Anterior cingulate cortex (tissue), 58 donors: ENCODE data around the gene FUT9.
A peak's percentile ranks its signal among the peaks of the same experiment; 100 is the strongest.

Source experiments
- DNase-seq, 58 donors: peaks; one replicate each; lab custom pipeline; 2025; lab: John Stamatoyannopoulos, UW

The FUT9 gene

DNA sequence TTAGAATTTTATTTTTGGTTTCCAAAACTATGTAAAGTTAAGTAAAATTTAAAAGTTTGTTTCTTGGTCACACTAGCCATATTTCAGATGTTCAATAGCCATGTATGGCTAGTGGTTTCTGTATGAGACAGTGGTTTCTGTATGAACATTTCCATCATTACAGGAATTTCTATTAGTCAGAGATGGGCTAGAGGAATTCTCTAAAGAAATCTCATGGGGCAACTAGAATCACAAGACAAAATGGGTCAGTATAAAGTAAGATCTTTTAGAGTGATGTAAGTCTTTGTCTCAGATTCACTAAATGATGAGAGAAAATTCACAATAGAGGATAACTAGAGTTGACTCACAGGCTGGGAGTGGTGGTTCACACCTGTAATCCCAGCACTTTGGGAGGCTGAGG lies 149.0 kb downstream of the FUT9 start:
- no peak for DNase-seq

DNA sequence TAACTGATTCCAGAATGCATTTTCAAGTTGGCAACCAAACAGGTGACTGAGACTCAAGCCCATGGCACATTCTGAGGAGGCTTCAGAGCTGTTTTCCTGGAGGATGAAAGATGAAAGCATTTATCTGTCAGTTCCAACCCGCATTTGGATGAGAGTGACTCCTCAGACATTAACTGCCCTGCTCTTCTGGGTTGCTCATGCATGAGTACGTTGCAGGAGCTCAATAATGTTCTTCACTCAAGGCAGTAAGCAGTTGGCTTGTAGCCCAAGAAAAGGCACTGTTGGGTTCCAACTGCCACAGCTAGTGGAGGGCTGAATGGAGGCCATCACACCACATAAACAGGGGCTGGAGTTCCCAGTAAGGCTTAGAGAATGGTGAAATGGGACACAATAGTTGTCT lies 155.3 kb downstream of the FUT9 start:
- DNase-seq = peak in 15 of 58 donors; percentile 4 to 35 (median 12)

DNA sequence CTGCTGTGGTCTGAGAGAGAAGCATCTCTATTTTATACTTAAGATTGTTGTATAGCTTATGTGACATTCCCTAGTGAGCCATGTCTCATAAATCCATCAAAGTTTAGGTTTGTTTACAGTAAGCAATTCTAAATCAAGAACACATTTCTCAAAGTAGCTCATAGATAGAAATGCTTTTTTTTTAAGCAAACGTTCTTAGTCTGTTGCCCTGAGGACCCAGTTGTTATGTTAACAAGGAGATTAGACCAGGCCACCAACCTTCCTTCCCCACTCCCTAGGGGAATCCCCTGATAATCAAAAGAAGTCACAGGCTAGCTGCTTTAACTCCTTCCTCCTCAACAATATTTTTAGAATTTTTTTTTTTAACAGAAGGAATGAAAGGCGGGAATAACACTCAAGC lies 169.0 kb downstream of the FUT9 start:
- no peak for DNase-seq

DNA sequence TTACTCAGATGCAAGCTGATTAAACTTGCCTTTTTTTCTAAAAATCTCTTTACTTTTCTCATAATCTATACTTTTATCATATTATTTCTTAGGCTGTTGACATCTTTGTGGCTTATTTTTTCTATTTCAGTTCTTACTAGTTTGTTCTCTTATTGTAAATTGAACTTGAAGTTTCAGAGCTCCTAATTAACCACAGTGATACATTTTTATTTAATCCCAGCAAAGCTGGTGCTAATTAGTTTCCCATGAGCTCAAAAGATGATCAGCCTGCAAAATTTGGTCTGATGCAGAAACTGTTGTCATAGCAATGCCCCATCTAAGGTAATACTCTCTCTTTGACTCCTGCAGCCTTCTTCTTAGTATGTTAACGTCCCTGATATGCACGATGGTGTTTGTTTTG lies 170.3 kb downstream of the FUT9 start:
- DNase-seq = no peak

DNA sequence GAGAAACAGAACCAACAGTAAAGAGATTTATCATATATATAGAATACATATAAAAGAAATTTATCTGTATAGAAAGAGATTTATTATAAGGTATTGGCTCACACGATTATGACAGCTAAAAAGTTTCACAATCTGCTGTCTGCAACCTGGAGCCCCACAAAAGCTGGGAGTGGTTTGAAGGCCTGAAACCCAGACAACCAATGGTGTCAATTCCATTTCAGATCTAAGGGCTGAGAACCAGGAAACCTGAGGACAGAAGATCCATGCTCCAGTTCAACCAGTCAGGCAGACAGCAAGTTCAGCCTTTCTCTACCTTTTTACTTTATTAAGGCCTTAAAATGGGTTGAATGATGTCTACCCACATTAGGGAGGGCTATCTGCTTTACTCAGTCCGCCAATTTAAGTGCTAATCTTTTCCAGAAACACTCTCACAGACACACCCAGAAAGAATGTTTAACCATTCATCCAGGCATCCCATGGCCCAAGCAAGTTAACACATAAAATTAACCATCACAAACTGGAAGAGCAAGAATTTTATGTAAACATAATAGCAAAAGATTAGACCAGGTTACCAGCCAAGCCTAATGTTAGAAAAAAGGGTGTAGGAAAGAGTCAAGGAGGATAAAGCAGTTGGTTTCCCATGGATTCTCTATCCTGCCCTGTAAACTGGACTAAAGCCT lies 170.9 kb downstream of the FUT9 start:
- no peak for DNase-seq

DNA sequence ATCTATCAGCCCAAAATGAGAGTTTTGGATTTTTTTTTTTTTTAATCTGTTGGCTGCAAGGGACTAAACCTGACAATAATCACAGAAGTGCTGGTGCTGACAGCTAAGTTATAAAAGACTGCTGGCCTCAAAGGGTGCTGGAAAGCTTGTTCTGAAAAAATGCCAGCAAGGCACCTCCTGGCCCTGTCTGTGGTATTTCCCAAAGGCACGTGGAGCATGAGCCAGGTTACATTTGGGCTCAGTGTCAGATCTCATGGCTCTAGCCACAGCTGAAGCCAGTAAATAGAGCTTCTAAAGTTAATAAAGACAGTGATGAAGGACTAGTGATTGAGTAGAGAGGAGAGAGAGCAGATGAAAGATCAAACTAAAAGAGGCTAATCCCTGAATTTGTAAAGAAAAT lies 178.9 kb downstream of the FUT9 start:
- DNase-seq = no peak

GRCh38 chr6:96195272-96195671 lies 179.5 kb downstream of the FUT9 start:
- no peak for DNase-seq

GRCh38 chr6:96196633-96197032 lies 180.9 kb downstream of the FUT9 start:
- DNase-seq = no peak

- no peak for DNase-seq
Measured at GRCh38 chr6:96197241-96197640, 181.5 kb downstream of the FUT9 start.

- no peak for DNase-seq
Measured at GRCh38 chr6:96202571-96202970, 186.8 kb downstream of the FUT9 start.

DNA sequence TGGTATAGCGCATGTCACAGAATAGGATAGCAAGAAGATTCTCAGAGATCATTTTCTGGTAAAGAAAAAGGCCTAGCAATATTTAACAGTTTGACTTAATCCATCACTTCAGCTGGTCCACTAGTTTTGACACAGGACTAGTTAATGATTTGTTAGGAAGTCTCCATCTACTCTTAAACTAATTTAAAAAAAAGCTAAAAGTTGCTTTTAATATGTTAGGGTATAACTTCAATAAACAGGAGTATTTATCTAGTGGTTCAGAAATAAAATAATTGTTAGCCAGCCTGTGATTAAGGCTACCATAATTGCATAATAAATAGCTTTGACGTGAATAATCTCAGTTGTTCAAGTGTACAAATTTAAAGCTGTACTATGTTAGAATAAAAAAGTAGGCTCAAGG lies 195.6 kb downstream of the FUT9 start:
- no peak for DNase-seq

DNA sequence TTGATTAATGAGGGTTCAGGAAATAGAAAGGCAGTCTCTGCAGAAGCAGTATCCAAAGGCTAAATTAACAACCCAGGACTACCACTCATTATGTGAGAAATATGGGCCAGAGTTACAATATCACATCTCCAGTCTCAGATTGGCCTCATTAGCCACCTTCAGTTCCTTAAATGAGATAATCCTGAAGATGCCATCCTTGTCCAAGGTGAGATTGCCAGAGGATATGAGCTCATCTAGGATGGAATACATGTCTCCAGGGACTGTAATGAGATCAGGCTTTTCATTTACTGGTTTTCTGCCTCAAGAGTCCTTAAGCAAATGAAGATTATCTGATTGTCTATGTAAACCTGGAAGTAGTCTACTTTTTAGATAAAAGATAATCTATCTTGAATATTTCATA lies 196.3 kb downstream of the FUT9 start:
- DNase-seq = no peak

GRCh38 chr6:96213784-96214183 lies 198.0 kb downstream of the FUT9 start:
- no peak for DNase-seq

DNA sequence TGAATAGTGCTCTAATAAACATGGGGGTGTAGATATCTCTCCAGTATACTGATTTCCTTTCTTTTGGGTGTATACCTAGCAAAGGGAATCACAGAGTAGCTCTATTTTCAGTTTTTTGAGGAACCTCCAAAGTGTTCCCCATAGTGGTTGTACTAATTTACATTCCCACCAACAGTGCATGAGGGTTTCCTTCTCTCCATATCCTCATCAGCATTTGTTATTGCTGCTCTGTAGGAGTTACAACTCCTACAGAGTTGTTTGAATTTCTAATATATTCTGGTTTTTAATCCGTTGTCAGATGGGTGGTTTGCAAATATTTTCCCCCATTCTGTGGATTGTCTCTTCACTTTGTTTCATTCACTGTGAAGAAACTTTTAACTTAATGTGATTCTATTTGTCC lies 207.9 kb downstream of the FUT9 start:
- DNase-seq = no peak

GRCh38 chr6:96227135-96227534 lies 211.4 kb downstream of the FUT9 start:
- no peak for DNase-seq

DNA sequence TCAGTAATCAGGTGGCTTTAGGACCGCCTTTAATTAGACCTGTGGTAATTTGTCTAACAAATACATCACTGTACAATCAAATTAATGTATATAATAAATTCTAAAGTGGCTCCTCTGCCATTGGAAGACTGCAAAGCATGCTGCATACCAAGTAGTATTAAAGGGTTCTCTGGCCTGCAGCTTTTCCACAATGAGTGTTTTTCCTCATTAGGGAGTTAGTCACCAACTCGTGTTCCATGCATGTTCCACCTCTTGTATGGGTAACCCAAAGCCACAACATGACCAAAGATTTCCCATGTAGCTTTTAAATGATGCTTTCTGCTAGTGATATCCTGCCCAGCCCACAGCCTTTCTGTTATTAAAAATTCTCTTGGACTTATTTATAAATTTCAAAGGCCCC lies 218.7 kb downstream of the FUT9 start:
- no peak for DNase-seq

DNA sequence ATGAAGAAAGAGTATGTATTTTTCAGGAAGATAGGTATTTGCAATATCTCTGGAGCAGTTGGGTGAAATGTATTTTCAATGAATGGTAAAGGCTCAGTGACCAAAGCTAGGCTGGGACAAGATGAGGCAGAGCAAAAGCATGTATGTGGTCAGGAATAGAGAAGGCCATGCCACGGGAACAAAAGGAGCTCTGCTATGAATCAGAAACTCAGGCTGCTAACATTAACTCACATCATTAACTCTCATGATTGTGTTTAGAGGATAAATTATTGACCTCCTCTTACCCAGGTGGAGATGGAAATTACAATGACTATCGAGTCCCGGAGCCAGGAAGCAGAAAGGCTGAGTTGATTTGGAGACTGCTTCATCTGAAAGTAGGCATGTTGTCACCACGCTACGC lies 220.2 kb downstream of the FUT9 start:
- no peak for DNase-seq

GRCh38 chr6:96236471-96236870 lies 220.7 kb downstream of the FUT9 start:
- DNase-seq = no peak

DNA sequence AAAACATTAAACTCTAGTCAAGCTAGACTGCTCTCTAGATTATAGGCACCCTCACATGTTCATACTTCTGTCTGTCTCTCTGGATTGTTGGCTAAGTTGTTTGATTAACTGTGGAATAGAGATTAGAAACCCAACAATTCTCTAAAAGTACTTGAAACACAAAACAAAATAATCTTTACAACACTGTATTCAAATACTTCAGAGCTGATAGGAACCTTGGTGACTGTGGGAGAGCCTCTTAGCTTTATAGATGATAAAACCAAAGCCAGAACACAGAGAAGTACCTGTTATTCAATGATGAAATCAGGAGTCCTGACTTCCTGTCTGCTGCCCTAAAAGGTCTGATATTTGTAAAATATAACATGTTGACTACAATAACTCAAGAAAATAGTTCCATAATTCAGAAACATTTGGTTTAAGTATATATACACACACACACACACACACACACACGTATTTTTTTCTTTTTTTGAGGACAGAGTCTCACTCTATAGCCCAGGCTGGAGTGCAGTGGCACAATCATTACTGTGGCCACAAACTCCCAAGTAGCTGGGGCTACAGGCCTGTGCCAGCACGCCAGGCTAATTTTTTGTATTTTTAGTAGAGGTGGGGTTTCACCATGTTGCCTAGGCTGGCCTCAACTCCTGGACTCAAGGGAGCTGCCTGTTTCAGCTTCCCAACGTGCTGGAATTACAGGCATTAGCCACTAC lies 222.0 kb downstream of the FUT9 start:
- no peak for DNase-seq

DNA sequence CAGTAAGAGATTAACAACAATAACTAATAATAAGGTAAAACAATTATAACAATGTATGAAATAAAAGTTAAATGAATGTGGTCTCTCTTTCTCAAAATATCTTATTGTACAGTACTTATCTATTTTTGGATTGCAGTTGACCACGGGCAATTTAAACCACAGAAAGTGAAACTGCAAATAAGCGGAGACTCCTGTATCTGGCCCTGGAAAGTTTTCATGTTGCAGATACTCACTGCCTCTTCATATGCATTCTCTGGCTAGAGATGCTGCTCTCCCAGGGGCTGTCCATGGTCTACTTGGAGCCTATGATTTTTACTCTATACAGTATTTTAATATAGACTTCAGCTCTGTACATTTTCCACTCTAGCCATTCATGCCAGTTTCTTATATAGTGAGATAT lies 230.8 kb downstream of the FUT9 start:
- no peak for DNase-seq

- no peak for DNase-seq
Measured at GRCh38 chr6:96249755-96250154, 234.0 kb downstream of the FUT9 start.

- no peak for DNase-seq
Measured at GRCh38 chr6:96257751-96258150, 242.0 kb downstream of the FUT9 start.
